KOPT-K1 (cell line): ENCODE data around the gene HSD17B8.

ENCODE experiments used
- H3K27ac ChIP-seq: fragments of 200-600 bp; sonication (generic); 2 replicates; pipeline ENCODE4 v1.5.1; 2016; ENCODE audit warnings: antibody characterized with exemption, mild to moderate bottlenecking, low read depth, low read length; ENCODE audit not compliant: poor library complexity, severe bottlenecking
- H3K36me3 ChIP-seq: fragments of 200-600 bp; sonication (generic); 2 replicates; pipeline ENCODE4 v1.5.1; 2017; ENCODE audit warnings: antibody characterized with exemption, mild to moderate bottlenecking, low read length, moderate library complexity; ENCODE audit not compliant: insufficient read depth
- H3K9me3 ChIP-seq: fragments of 200-600 bp; sonication (generic); 2 replicates; pipeline ENCODE4 v1.5.1; 2017; ENCODE audit warnings: antibody characterized with exemption, low read length, mild to moderate bottlenecking; ENCODE audit not compliant: insufficient read depth, poor library complexity, severe bottlenecking

The HSD17B8 gene

GRCh38 chr6:33178755-33179475, 25.5 kb upstream of the HSD17B8 start:
- no peaks in the 10 kb centered on the region for H3K36me3 ChIP-seq

GRCh38 chr6:33181141-33181540, 23.3 kb upstream of the HSD17B8 start:
- no peak overlapping the region for H3K27ac ChIP-seq
- H3K9me3 ChIP-seq: peaks cover 13% of the 10 kb centered on the region
- no peaks in the 10 kb centered on the region for H3K36me3 ChIP-seq

More at GRCh38 chr6:33178755-33179475, 25.5 kb upstream of the HSD17B8 start:
- Histone ChIP-seq H3K27ac (no peak overlapping the region), H3K9me3 (peaks cover 13% of the 10 kb centered on the region)

GRCh38 chr6:33183071-33183683, 21.3 kb upstream of the HSD17B8 start:
- H3K27ac ChIP-seq: peak overlapping the region; percentile 11
- H3K9me3 ChIP-seq: peaks cover 13% of the 10 kb centered on the region
- H3K36me3 ChIP-seq: no peaks in the 10 kb centered on the region

GRCh38 chr6:33185190-33185589, 19.3 kb upstream of the HSD17B8 start:
- peaks cover 13% of the 10 kb centered on the region for H3K9me3 ChIP-seq
- no peaks in the 10 kb centered on the region for H3K36me3 ChIP-seq
- H3K27ac ChIP-seq: no peak overlapping the region

GRCh38 chr6:33185654-33186187, 18.7 kb upstream of the HSD17B8 start:
- H3K9me3 ChIP-seq: peaks cover 13% of the 10 kb centered on the region
- H3K27ac ChIP-seq: no peak overlapping the region
- H3K36me3 ChIP-seq: no peaks in the 10 kb centered on the region

- Histone ChIP-seq H3K27ac (no peak overlapping the region), H3K9me3 (peaks cover 11% of the 10 kb centered on the region), H3K36me3 (no peaks in the 10 kb centered on the region)
Measured at GRCh38 chr6:33187809-33188208, 16.6 kb upstream of the HSD17B8 start.

- no peaks in the 10 kb centered on the region for H3K9me3 ChIP-seq
- H3K27ac ChIP-seq: no peak overlapping the region
- peaks cover 7% of the 10 kb centered on the region for H3K36me3 ChIP-seq
Measured at GRCh38 chr6:33189164-33189563, 15.3 kb upstream of the HSD17B8 start.

- H3K27ac ChIP-seq: no peak overlapping the region
- H3K9me3 ChIP-seq: no peaks in the 10 kb centered on the region
- H3K36me3 ChIP-seq: peaks cover 14% of the 10 kb centered on the region
Measured at GRCh38 chr6:33189625-33190448, 14.6 kb upstream of the HSD17B8 start.

- H3K27ac ChIP-seq: no peak overlapping the region
- H3K9me3 ChIP-seq: no peaks in the 10 kb centered on the region
- peaks cover 22% of the 10 kb centered on the region for H3K36me3 ChIP-seq
Measured at GRCh38 chr6:33190504-33191107, 13.8 kb upstream of the HSD17B8 start.

- H3K36me3 ChIP-seq: peaks cover 31% of the 10 kb centered on the region
- no peak overlapping the region for H3K27ac ChIP-seq
- no peaks in the 10 kb centered on the region for H3K9me3 ChIP-seq
Measured at GRCh38 chr6:33191383-33192104, 12.9 kb upstream of the HSD17B8 start.

- Histone ChIP-seq H3K36me3 (peaks cover 36% of the 10 kb centered on the region), H3K9me3 (no peaks in the 10 kb centered on the region), H3K27ac (no peak within 1 kb of the TSS)
Measured at GRCh38 chr6:33192105-33192646, 12.3 kb upstream of the HSD17B8 start, which contains the start of gene COL11A2. COL11A2 (minus strand) TSS chr6:33192467; CDS start chr6:33192240, 227 bp downstream.

- peaks cover 42% of the 10 kb centered on the region for H3K36me3 ChIP-seq
- H3K9me3 ChIP-seq: no peaks in the 10 kb centered on the region
- H3K27ac ChIP-seq: no peak overlapping the region
Measured at GRCh38 chr6:33192671-33193602, 11.5 kb upstream of the HSD17B8 start.

- no peak overlapping the region for H3K27ac ChIP-seq
- H3K36me3 ChIP-seq: peaks cover 42% of the 10 kb centered on the region
- no peaks in the 10 kb centered on the region for H3K9me3 ChIP-seq
Measured at GRCh38 chr6:33193619-33194018, 10.8 kb upstream of the HSD17B8 start.
